OCI-LY3 (cell line): ENCODE data around the gene SERPINA1.

Source experiments
- CTCF ChIP-seq: fragments of 200-600, 300-600 bp; sonication (generic); IDR thresholded peaks from 2 replicates; pipeline ENCODE4 v1.5.1; 2014; ENCODE audit warnings: antibody characterized with exemption, low read length, low read depth
- EZH2phosphoT487 ChIP-seq: fragments of 200-600 bp; shearing (Covaris generic); IDR thresholded peaks from 2 replicates; pipeline ENCODE4 v1.6.1; 2018; ENCODE audit warnings: antibody characterized with exemption, mixed run types, low read depth

- TF ChIP-seq CTCF (no peak), EZH2phosphoT487 (no peak)
Observed at GRCh38 chr14:94374116-94374515, 14.3 kb downstream of the SERPINA1 start.
